Tibial nerve (tissue), 3 donors: Measurements from ENCODE around the gene MAGI2.

Source experiments
- CTCF ChIP-seq, 5 experiments: fragments of 200-600 bp in 3 of 5; fragments of 450-650 bp in 2 of 5; sonication (generic) in 3 of 5; IDR thresholded peaks; one replicate each; pipeline ENCODE4 v1.5.1; 2016 to 2019; ENCODE audit warnings: antibody characterized with exemption in 5 of 5, mild to moderate bottlenecking in 3 of 5, moderate library complexity in 2 of 5
- POLR2A ChIP-seq, 2 donors: fragments of 450-650 bp; IDR thresholded peaks; one replicate each; pipeline ENCODE4 v1.6.1; 2017; ENCODE audit warnings: antibody characterized with exemption in 2 of 2, mild to moderate bottlenecking in 2 of 2, moderate library complexity in 2 of 2

GRCh38 chr7:79454361-79454960, 994 bp upstream of the MAGI2 start:
- TF ChIP-seq CTCF (IDR thresholded peaks at IDR 0.05) (no peak), POLR2A (IDR thresholded peaks at IDR 0.05) (no peak)
